SU-DHL-6 (cell line): ENCODE results near the gene PLSCR3.

Experiments used
- H2AFZ ChIP-seq: fragments of 200-600 bp; sonication (generic); 2 replicates; pipeline ENCODE4 v1.6.1; 2014; ENCODE audit warnings: low read depth, mild to moderate bottlenecking, moderate library complexity, mixed read lengths, antibody characterized with exemption, low read length; ENCODE audit not compliant: severe bottlenecking
- H3F3A ChIP-seq: fragments of 200-600 bp; shearing (Covaris generic); 2 replicates; pipeline ENCODE4 v1.6.0; 2016; ENCODE audit warnings: antibody characterized with exemption, mild to moderate bottlenecking; ENCODE audit not compliant: insufficient read depth
- H3K27ac ChIP-seq: fragments of 200-600 bp; sonication (generic); 2 replicates; pipeline ENCODE4 v1.5.1; 2016; ENCODE audit warnings: low read depth, mild to moderate bottlenecking, low read length, moderate library complexity, mixed read lengths
- H3K27me3 ChIP-seq: fragments of 200-600 bp; sonication (generic), shearing (Covaris generic); 2 replicates; pipeline ENCODE4 v1.6.0; 2014; ENCODE audit warnings: mild to moderate bottlenecking, low read length
- H3K36me3 ChIP-seq: fragments of 200-600 bp; sonication (generic); 2 replicates; pipeline ENCODE4 v1.6.1; 2014; ENCODE audit warnings: mild to moderate bottlenecking, low read length, mixed read lengths
- H3K4me2 ChIP-seq: fragments of 300-600, 200-600 bp; shearing (Covaris generic), sonication (generic); 2 replicates; pipeline ENCODE4 v1.6.0; 2014; ENCODE audit warnings: low read length, low read depth, mild to moderate bottlenecking; ENCODE audit not compliant: poor library complexity, severe bottlenecking
- H3K4me3 ChIP-seq: fragments of 200-600 bp; sonication (generic); 2 replicates; pipeline ENCODE4 v1.5.1; 2014; ENCODE audit warnings: antibody characterized with exemption, low read length, mild to moderate bottlenecking, mixed read lengths; ENCODE audit not compliant: insufficient read depth, poor library complexity, severe bottlenecking
- H3K79me2 ChIP-seq: fragments of 200-600 bp; sonication (generic); 2 replicates; pipeline ENCODE4 v1.6.1; 2014; ENCODE audit warnings: mild to moderate bottlenecking, low read length, moderate library complexity; ENCODE audit not compliant: insufficient read depth
- H3K9ac ChIP-seq: fragments of 200-600 bp; sonication (generic); 2 replicates; pipeline ENCODE4 v1.7.0; 2014; ENCODE audit warnings: mild to moderate bottlenecking, low read length
- H3K9me2 ChIP-seq: fragments of 200-600 bp; sonication (generic); replicated peaks from 2 replicates; pipeline ENCODE4 v1.6.1; 2014; ENCODE audit warnings: low read length; ENCODE audit not compliant: insufficient read depth
- H3K9me3 ChIP-seq: fragments of 200-600 bp; sonication (generic); 2 replicates; pipeline ENCODE4 v1.6.1; 2014; ENCODE audit warnings: low read length, mixed read lengths; ENCODE audit not compliant: insufficient read depth
- H4K20me1 ChIP-seq: fragments of 200-600 bp; sonication (generic); 2 replicates; pipeline ENCODE4 v1.6.1; 2014; ENCODE audit warnings: low read depth, mild to moderate bottlenecking, antibody characterized with exemption, low read length, moderate library complexity, mixed read lengths
- CTCF ChIP-seq: fragments of 200-600 bp; sonication (generic); IDR thresholded peaks from one replicate; pipeline ENCODE4 v1.5.1; 2017; ENCODE audit warnings: antibody characterized with exemption, mild to moderate bottlenecking, low read length, moderate library complexity; ENCODE audit not compliant: insufficient read depth, poor library complexity, severe bottlenecking
- EZH2phosphoT487 ChIP-seq: fragments of 200-600 bp; sonication (generic), shearing (Covaris generic); conservative IDR thresholded peaks from 2 replicates; pipeline ENCODE4 v1.6.1; 2018; ENCODE audit warnings: mild to moderate bottlenecking, antibody characterized with exemption, low read length, moderate library complexity, mixed read lengths

Gene PLSCR3

GRCh38 chr17:7417056-7417655 lies 22.8 kb upstream of the PLSCR3 start:
- H3K4me2 ChIP-seq = no peak overlapping the region
- H3F3A ChIP-seq = no peaks in the 10 kb centered on the region
- H3K79me2 ChIP-seq = no peaks in the 10 kb centered on the region
- H3K27ac ChIP-seq = no peak overlapping the region
- H3K9me2 ChIP-seq = no peaks in the 10 kb centered on the region
- TF ChIP-seq EZH2phosphoT487 (no peak), CTCF (no peak)
- H4K20me1 ChIP-seq = no peaks in the 10 kb centered on the region
- H3K27me3 ChIP-seq = no peaks in the 10 kb centered on the region
- H3K9ac ChIP-seq = no peak overlapping the region
- no peak overlapping the region for H3K4me3 ChIP-seq
- H3K36me3 ChIP-seq = no peaks in the 10 kb centered on the region
- H3K9me3 ChIP-seq = no peaks in the 10 kb centered on the region
- H2AFZ ChIP-seq = no peak overlapping the region

- Histone ChIP-seq H4K20me1 (no peaks in the 10 kb centered on the region), H2AFZ (no peak overlapping the region), H3K27ac (no peak overlapping the region), H3K9ac (no peak overlapping the region), H3K9me2 (no peaks in the 10 kb centered on the region), H3K4me3 (no peak overlapping the region), H3K9me3 (no peaks in the 10 kb centered on the region), H3K27me3 (no peaks in the 10 kb centered on the region), H3K79me2 (no peaks in the 10 kb centered on the region), H3F3A (no peaks in the 10 kb centered on the region), H3K4me2 (no peak overlapping the region), H3K36me3 (no peaks in the 10 kb centered on the region)
- TF ChIP-seq EZH2phosphoT487 (no peak), CTCF (no peak)
Observed at GRCh38 chr17:7416323-7416722, 22.0 kb upstream of the PLSCR3 start.

- no peak overlapping the region for H2AFZ ChIP-seq
- H3K4me2 ChIP-seq = no peak overlapping the region
- H4K20me1 ChIP-seq = no peaks in the 10 kb centered on the region
- H3F3A ChIP-seq = no peaks in the 10 kb centered on the region
- no peaks in the 10 kb centered on the region for H3K27me3 ChIP-seq
- H3K4me3 ChIP-seq = no peak overlapping the region
- no peaks in the 10 kb centered on the region for H3K9me2 ChIP-seq
- H3K79me2 ChIP-seq = no peaks in the 10 kb centered on the region
- TF ChIP-seq CTCF (no peak), EZH2phosphoT487 (no peak)
- no peaks in the 10 kb centered on the region for H3K36me3 ChIP-seq
- H3K9ac ChIP-seq = no peak overlapping the region
- no peak overlapping the region for H3K27ac ChIP-seq
- no peaks in the 10 kb centered on the region for H3K9me3 ChIP-seq
Observed at GRCh38 chr17:7415784-7416183, 21.5 kb upstream of the PLSCR3 start.
